SU-DHL-6 (cell line): Measurements from ENCODE around the gene ANKRD31.

Experiments
- H2AFZ ChIP-seq: fragments of 200-600 bp; sonication (generic); 2 replicates; pipeline ENCODE4 v1.6.1; 2014; ENCODE audit warnings: low read depth, mild to moderate bottlenecking, moderate library complexity, mixed read lengths, antibody characterized with exemption, low read length; ENCODE audit not compliant: severe bottlenecking
- H3F3A ChIP-seq: fragments of 200-600 bp; shearing (Covaris generic); 2 replicates; pipeline ENCODE4 v1.6.0; 2016; ENCODE audit warnings: antibody characterized with exemption, mild to moderate bottlenecking; ENCODE audit not compliant: insufficient read depth
- H3K27ac ChIP-seq: fragments of 200-600 bp; sonication (generic); 2 replicates; pipeline ENCODE4 v1.5.1; 2016; ENCODE audit warnings: low read depth, mild to moderate bottlenecking, low read length, moderate library complexity, mixed read lengths
- H3K27me3 ChIP-seq: fragments of 200-600 bp; sonication (generic), shearing (Covaris generic); 2 replicates; pipeline ENCODE4 v1.6.0; 2014; ENCODE audit warnings: mild to moderate bottlenecking, low read length
- H3K36me3 ChIP-seq: fragments of 200-600 bp; sonication (generic); 2 replicates; pipeline ENCODE4 v1.6.1; 2014; ENCODE audit warnings: mild to moderate bottlenecking, low read length, mixed read lengths
- H3K4me2 ChIP-seq: fragments of 300-600, 200-600 bp; shearing (Covaris generic), sonication (generic); 2 replicates; pipeline ENCODE4 v1.6.0; 2014; ENCODE audit warnings: low read length, low read depth, mild to moderate bottlenecking; ENCODE audit not compliant: poor library complexity, severe bottlenecking
- H3K4me3 ChIP-seq: fragments of 200-600 bp; sonication (generic); 2 replicates; pipeline ENCODE4 v1.5.1; 2014; ENCODE audit warnings: antibody characterized with exemption, low read length, mild to moderate bottlenecking, mixed read lengths; ENCODE audit not compliant: insufficient read depth, poor library complexity, severe bottlenecking
- H3K79me2 ChIP-seq: fragments of 200-600 bp; sonication (generic); 2 replicates; pipeline ENCODE4 v1.6.1; 2014; ENCODE audit warnings: mild to moderate bottlenecking, low read length, moderate library complexity; ENCODE audit not compliant: insufficient read depth
- H3K9ac ChIP-seq: fragments of 200-600 bp; sonication (generic); 2 replicates; pipeline ENCODE4 v1.7.0; 2014; ENCODE audit warnings: mild to moderate bottlenecking, low read length
- H3K9me2 ChIP-seq: fragments of 200-600 bp; sonication (generic); replicated peaks from 2 replicates; pipeline ENCODE4 v1.6.1; 2014; ENCODE audit warnings: low read length; ENCODE audit not compliant: insufficient read depth
- H3K9me3 ChIP-seq: fragments of 200-600 bp; sonication (generic); 2 replicates; pipeline ENCODE4 v1.6.1; 2014; ENCODE audit warnings: low read length, mixed read lengths; ENCODE audit not compliant: insufficient read depth
- H4K20me1 ChIP-seq: fragments of 200-600 bp; sonication (generic); 2 replicates; pipeline ENCODE4 v1.6.1; 2014; ENCODE audit warnings: low read depth, mild to moderate bottlenecking, antibody characterized with exemption, low read length, moderate library complexity, mixed read lengths
- CTCF ChIP-seq: fragments of 200-600 bp; sonication (generic); IDR thresholded peaks from one replicate; pipeline ENCODE4 v1.5.1; 2017; ENCODE audit warnings: antibody characterized with exemption, mild to moderate bottlenecking, low read length, moderate library complexity; ENCODE audit not compliant: insufficient read depth, poor library complexity, severe bottlenecking
- EZH2phosphoT487 ChIP-seq: fragments of 200-600 bp; sonication (generic), shearing (Covaris generic); conservative IDR thresholded peaks from 2 replicates; pipeline ENCODE4 v1.6.1; 2018; ENCODE audit warnings: mild to moderate bottlenecking, antibody characterized with exemption, low read length, moderate library complexity, mixed read lengths

The ANKRD31 gene

GRCh38 chr5:75277463-75277862, 40.8 kb upstream of the ANKRD31 start:
- H3K79me2 ChIP-seq = no peaks in the 10 kb centered on the region
- no peak overlapping the region for H3K4me2 ChIP-seq
- H3K27ac ChIP-seq = no peak overlapping the region
- no peaks in the 10 kb centered on the region for H3F3A ChIP-seq
- no peaks in the 10 kb centered on the region for H4K20me1 ChIP-seq
- no peak for TF ChIP-seq CTCF
- no peak for TF ChIP-seq EZH2phosphoT487
- H3K36me3 ChIP-seq = no peaks in the 10 kb centered on the region
- no peaks in the 10 kb centered on the region for H3K9me2 ChIP-seq
- no peak overlapping the region for H3K9ac ChIP-seq
- H3K9me3 ChIP-seq = no peaks in the 10 kb centered on the region
- H2AFZ ChIP-seq = no peak overlapping the region
- no peak overlapping the region for H3K4me3 ChIP-seq
- H3K27me3 ChIP-seq = no peaks in the 10 kb centered on the region

GRCh38 chr5:75275756-75276155, 39.1 kb upstream of the ANKRD31 start:
- H3K9me2 ChIP-seq = no peaks in the 10 kb centered on the region
- no peak overlapping the region for H3K4me2 ChIP-seq
- no peaks in the 10 kb centered on the region for H3K9me3 ChIP-seq
- TF ChIP-seq CTCF = no peak
- TF ChIP-seq EZH2phosphoT487 = no peak
- H3F3A ChIP-seq = no peaks in the 10 kb centered on the region
- H4K20me1 ChIP-seq = no peaks in the 10 kb centered on the region
- no peaks in the 10 kb centered on the region for H3K79me2 ChIP-seq
- H3K4me3 ChIP-seq = no peak overlapping the region
- no peaks in the 10 kb centered on the region for H3K27me3 ChIP-seq
- no peaks in the 10 kb centered on the region for H3K36me3 ChIP-seq
- H3K27ac ChIP-seq = no peak overlapping the region
- no peak overlapping the region for H3K9ac ChIP-seq
- no peak overlapping the region for H2AFZ ChIP-seq

GRCh38 chr5:75275147-75275546, 38.5 kb upstream of the ANKRD31 start:
- H3K9me3 ChIP-seq = no peaks in the 10 kb centered on the region
- no peak overlapping the region for H2AFZ ChIP-seq
- H3K4me3 ChIP-seq = no peak overlapping the region
- H3K27me3 ChIP-seq = no peaks in the 10 kb centered on the region
- no peaks in the 10 kb centered on the region for H4K20me1 ChIP-seq
- no peak overlapping the region for H3K27ac ChIP-seq
- H3K79me2 ChIP-seq = no peaks in the 10 kb centered on the region
- no peak for TF ChIP-seq EZH2phosphoT487
- TF ChIP-seq CTCF = no peak
- no peaks in the 10 kb centered on the region for H3F3A ChIP-seq
- no peaks in the 10 kb centered on the region for H3K9me2 ChIP-seq
- H3K36me3 ChIP-seq = no peaks in the 10 kb centered on the region
- no peak overlapping the region for H3K9ac ChIP-seq
- H3K4me2 ChIP-seq = no peak overlapping the region
